ENCODE measurements around the gene IFITM2. TPM values are rescaled to one million over a fixed set of nuclear protein-coding genes. Genes with fewer than 3 reads are reported as not detected.
A peak's percentile ranks its signal among the peaks of the same experiment; 100 is the strongest.

IFITM2 gene
- total RNA-seq, 1 experiment from 2014 or later: 421 TPM

GRCh38 chr11:291281-292210 lies 16.1 kb upstream of the IFITM2 start:
- no peaks in the 10 kb centered on the region for H4K20me1 ChIP-seq (ENCODE audit: control insufficient read depth, insufficient read depth, insufficient read length)
- Mint-ChIP-seq H3K27ac (peak overlapping the region; percentile 30 to 95 (median 59); a peak in 6 of 7 replicates), H3K27me3 (ENCODE audit: low read depth) (peaks cover 13% of the 10 kb centered on the region), H3K36me3 (ENCODE audit: insufficient read depth in 1 of 3, low read depth in 3 of 3) (peaks cover 19 to 40% (median 23%) of the 10 kb centered on the region in 3 experiments), H3K4me3 (peak overlapping the region; percentile 22 to 61; a peak in 3 of 5 replicates), H3K9me3 (no peaks in the 10 kb centered on the region), H3K4me1 (peaks cover 25 to 32% of the 10 kb centered on the region in 2 experiments)
- no peak overlapping the region for H3K23ac ChIP-seq (ENCODE audit: insufficient read length, low read depth, low read length)
- H3K9me3 ChIP-seq (ENCODE audit: control insufficient read depth, low read depth, low read length): no peaks in the 10 kb centered on the region
- H3K79me2 ChIP-seq (ENCODE audit: insufficient read depth, low read length): no peaks in the 10 kb centered on the region
- H3K27me3 ChIP-seq (ENCODE audit: insufficient read depth, low read length): peaks cover 7% of the 10 kb centered on the region; the same call in 1 of the 2 replicates
- no peak overlapping the region for H3K9ac ChIP-seq (ENCODE audit: extremely low read depth, insufficient read length, low read length)
- peaks cover 9% of the 10 kb centered on the region for H3K23me2 ChIP-seq (ENCODE audit: insufficient read length, low read depth, low read length, poor library complexity, severe bottlenecking)
- H3K14ac ChIP-seq (ENCODE audit: insufficient read depth, low read length): no peak overlapping the region
- H3K4ac ChIP-seq (ENCODE audit: low read depth, low read length): no peak overlapping the region
- no peak overlapping the region for H3K18ac ChIP-seq (ENCODE audit: insufficient read length, low read depth, low read length)
- H3K56ac ChIP-seq (ENCODE audit: insufficient read length, low read depth, low read length): no peak overlapping the region
- H3K4me2 ChIP-seq (ENCODE audit: insufficient read depth, insufficient read length, low read length): no peak overlapping the region
- H4K8ac ChIP-seq (replicated peaks; ENCODE audit: insufficient read length, low read depth, low read length): no peak overlapping the region
- H4K5ac ChIP-seq (ENCODE audit: insufficient read length, low read depth, low read length): no peak overlapping the region
- H2BK5ac ChIP-seq (ENCODE audit: insufficient read length, low read length): no peak overlapping the region
- no peak overlapping the region for H2AK5ac ChIP-seq (ENCODE audit: insufficient read length, low read length)
- no peak overlapping the region for H3T11ph ChIP-seq (ENCODE audit: low read length)
- no peak overlapping the region for H2BK15ac ChIP-seq (ENCODE audit: low read depth, low read length)
- H2BK12ac ChIP-seq (ENCODE audit: insufficient read length, low read depth, low read length): no peak overlapping the region
- H2BK20ac ChIP-seq (ENCODE audit: low read depth, low read length, poor library complexity, severe bottlenecking): no peak overlapping the region
- H3K27ac ChIP-seq (ENCODE audit: insufficient read length, low read depth, low read length): no peak overlapping the region
- no peak for TF ChIP-seq CTCF (conservative IDR thresholded peaks at IDR 0.05)
- no CpG with 5 or more reads among the region's 44 CpGs for WGBS (ENCODE audit: extremely low coverage, insufficient read length, low lambda C conversion rate)
- H4K91ac ChIP-seq (ENCODE audit: insufficient read length, low read depth, low read length): no peak overlapping the region
- no peak overlapping the region for H2AFZ ChIP-seq (ENCODE audit: low read length)
- no peaks in the 10 kb centered on the region for H3K79me1 ChIP-seq (ENCODE audit: insufficient read depth, low read depth, low read length, poor library complexity, severe bottlenecking)
- H3K4me1 ChIP-seq (ENCODE audit: insufficient read depth, low read length): no peaks in the 10 kb centered on the region
- no peak for DNase-seq
- no peak overlapping the region for H2BK120ac ChIP-seq (ENCODE audit: low read depth, low read length, poor library complexity, severe bottlenecking)
